ENCODE measurements around the gene GCM1.

GCM1 gene

DNA sequence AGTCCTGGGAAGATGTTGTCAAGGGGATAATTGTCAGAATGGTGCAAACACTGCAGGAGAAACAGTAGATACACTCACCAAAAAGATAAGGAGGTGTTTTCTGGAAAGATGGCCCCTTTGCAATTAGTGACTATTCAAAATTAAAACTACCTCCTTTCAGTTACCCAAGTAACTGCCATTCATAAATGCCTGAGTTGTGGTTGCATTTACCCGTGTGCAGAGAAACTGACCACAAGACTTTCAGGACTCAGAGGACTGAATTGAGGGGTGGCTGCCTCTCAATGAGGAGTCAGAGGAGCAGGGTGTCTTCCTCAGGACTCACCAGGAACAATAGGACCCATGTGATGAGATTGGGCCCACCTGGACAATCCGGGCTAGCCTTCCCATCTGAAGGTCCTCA, 39.0 kb downstream of the GCM1 start:
- DNase-seq (ENCODE audit: extremely low read depth in 1 of 2, low read depth in 1 of 2), result no peak

DNA sequence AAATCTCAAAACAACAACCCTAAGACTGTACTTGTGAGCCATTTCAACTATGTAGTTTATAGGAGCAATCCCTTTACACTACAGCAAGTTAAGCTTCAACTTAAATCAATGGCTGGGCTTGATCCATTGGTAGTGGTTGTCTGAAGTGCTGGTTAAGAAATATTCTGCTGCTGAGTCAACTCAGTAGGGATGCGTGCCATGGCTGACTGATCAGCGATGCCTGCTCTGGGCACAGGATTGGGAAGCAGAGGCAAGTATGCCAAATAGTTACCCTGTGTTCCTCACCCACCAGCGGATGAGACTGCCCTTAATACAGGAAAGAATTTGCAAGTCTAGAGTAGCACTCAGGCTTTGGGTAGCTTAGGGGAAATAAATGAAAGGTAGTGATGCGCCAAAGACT, 41.5 kb downstream of the GCM1 start:
- DNase-seq (ENCODE audit: extremely low read depth in 1 of 2, low read depth in 1 of 2), result no peak

DNA sequence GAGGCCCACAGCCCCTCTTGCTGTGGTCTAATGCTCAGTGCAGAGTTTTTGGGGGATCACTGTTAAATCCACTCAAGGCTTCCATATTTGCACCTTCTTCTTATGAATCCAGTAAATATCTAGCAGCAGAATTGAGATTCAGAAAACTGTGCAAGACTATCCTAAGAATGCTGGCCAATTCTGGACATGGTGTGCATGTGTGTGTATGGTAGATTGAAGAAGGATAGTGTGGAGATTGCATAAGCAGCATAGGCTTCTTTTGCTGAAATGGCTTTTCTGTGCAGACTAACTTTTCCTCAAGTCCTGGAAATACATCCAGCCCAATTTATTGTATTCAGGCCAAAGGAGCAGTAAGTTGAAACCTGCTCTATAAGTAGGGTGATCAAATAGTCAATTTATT, 43.7 kb downstream of the GCM1 start:
- no peak for DNase-seq (ENCODE audit: extremely low read depth in 1 of 2, low read depth in 1 of 2)

DNA sequence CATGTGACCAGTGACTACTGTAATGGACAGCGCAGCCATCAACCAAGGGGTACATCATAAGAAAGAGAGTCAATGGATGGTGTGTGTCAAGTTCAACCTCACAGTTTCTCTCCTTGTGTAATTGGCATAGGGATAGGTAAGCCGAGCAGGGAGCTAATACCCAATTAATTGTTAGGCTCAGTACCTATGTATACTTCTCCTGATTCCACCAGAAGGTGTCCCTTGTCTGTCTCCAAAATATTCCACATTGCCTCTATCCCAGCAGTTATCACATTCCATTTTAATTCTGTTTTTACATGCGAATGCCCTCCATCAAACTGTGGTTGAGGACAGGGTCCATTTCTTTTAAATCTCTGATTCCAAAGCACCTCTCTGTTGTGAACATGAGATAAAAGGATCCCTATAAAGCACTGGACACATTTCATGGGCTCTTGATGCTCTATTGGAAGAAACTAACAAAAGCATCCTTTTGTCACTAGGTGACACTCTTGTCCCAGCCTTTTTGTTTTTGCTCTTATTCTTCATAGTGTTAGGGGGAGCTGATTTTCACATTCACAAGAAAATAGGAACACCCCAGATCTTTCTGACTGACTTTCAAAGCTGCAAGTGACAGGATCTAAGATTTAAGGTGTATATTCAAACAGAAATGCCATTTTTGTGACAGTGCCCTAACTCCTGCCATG, 44.5 kb downstream of the GCM1 start:
- no peak for DNase-seq (ENCODE audit: extremely low read depth in 1 of 2, low read depth in 1 of 2)

DNA sequence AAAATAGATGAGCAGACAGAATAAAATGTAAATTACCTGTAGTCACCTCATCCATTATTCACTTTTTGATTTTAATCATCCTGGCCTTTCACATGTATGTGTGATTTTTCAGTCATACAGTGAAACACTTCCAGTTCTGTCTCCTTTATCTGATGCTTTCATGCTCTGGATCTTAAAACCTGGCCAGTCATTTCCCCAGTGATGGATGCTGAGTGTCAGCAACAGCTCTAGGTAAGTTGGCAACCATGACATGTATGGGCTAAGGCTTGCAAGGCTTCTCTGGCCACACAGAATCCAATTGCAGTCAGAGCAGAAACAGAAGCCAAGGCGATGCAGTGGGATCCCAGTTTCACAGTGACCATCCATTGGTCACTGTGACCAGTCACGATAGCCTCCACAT, 47.6 kb downstream of the GCM1 start:
- DNase-seq (ENCODE audit: extremely low read depth in 1 of 2, low read depth in 1 of 2), result no peak

DNA sequence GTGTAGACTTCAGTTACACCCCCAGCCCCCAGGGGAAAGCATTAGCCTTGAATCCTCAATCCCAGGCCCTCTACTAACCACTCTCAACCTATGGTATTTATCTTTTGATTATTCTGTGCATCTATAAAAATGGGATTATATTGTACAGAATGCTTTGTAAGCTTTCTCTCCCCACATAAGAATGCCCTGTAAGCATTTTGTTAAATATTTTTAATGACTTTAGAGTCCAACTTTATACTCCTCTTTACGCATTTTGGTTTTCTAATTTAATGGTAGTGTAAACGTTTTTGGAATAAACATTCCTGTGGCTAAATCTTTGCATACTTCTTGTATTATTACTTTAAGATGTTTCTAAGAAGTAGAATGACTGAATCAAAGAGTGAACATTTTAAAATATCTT, 48.1 kb downstream of the GCM1 start:
- DNase-seq (ENCODE audit: extremely low read depth in 1 of 2, low read depth in 1 of 2), result no peak

DNA sequence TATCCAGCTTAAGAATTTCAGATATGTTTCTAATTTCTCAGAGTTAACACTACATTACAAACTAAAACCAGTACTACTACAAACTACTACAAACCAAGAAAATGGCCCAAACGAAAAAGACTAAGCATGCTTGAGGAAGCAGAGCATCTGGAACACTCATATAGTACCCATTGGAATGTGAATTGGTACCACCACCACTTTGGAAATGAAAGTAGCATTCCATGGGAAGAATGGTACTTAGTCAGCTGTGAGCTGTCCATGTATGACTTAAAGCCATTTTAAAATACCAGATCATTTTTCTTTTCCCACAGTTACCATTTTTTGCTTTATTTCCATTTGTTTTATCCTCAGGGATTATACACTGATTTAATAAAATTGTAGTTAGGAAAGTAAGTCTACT, 52.9 kb downstream of the GCM1 start:
- DNase-seq (ENCODE audit: extremely low read depth in 1 of 2, low read depth in 1 of 2), result no peak

DNA sequence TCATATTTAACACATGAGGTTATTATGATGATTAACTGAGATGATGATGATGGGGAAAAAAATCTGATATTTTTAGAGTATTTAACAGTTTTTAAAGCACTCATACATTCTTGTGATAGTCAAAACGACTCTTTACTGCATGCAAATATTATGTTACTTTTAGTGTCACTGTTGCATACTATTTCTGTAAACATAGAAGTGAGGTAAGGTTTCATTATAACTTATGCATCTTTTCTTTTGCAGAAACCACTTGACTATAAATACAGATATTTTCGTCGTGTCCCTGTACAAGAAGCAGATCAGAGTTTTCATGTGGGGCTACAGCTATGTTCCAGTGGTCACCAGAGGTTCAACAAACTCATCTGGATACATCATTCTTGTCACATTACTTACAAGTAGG, 53.4 kb downstream of the GCM1 start:
- no peak for DNase-seq (ENCODE audit: extremely low read depth in 1 of 2, low read depth in 1 of 2)

DNA sequence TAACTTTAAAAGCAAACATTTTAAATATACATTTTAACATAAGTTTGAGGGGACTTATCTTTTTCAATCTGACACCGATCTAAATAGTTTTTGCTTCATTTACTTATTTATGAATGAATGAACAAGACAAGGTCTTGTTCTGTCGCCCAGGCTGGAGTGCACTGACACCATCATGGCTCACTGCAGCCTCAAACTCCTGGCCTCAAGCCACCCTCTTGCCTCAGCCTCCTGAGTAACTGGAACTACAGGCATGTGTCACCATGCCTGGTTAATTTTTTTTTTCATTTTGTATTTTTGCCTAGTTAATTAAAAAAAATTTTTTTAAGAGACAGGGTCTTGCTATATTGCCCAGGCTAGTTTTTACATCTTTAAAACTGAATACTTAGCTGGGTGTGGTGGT, 58.1 kb downstream of the GCM1 start:
- no peak for DNase-seq (ENCODE audit: extremely low read depth in 1 of 2, low read depth in 1 of 2)

DNA sequence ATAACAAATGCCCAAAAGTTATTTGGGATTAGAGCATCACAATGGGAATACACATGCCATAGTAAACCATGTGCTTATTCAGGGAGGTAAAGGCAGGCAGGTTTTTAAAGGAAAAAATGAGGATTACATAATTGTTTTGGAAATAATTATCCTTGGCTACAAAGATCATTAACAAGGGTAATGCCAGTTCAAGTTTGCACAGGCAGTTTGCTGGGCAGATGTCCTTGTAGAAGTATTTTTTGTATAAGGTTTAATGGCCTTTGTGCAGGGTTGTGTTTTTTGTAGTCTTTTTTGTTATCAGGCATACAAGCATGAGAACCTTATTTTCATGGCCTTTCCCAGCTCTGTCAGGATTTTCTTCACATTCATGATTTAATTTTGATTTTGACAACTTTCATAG, 58.7 kb downstream of the GCM1 start:
- no peak for DNase-seq (ENCODE audit: extremely low read depth in 1 of 2, low read depth in 1 of 2)

DNA sequence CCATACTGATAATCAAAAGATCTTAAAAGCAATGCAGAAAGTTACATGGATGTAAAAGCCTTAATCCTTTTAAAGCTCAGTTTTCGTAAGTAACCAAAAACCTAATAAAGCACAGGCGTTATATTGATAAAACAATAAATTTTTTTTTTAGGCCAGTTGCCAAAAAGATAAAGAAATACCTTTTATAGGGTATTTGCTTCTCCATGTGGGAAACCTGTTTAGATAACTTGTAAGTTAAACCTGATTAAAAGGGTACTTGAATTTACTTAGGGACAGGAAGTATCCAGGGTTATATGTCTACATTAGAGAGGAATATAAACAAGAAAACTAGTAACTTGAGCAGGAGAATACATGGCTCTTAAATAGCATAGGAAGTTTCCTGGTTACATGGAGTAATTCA, 62.3 kb downstream of the GCM1 start:
- no peak for DNase-seq (ENCODE audit: extremely low read depth in 1 of 2, low read depth in 1 of 2)

DNA sequence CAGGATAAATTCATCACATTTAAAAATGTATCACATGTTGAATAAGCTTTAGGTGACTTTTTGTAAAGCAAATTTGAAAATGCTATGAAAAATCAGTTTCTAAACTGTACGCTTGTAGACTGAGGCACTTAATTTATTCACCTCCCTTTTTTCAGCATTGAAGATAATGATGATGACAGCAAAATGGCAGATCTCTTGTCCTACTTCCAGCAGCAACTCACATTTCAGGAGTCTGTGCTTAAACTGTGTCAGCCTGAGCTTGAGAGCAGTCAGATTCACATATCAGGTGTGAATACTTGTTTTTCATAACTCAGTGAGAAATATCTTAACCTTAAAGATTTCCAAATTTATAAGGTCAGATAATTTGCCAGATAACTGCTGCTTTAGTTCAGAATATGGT, 67.8 kb downstream of the GCM1 start:
- no peak for DNase-seq (ENCODE audit: extremely low read depth in 1 of 2, low read depth in 1 of 2)

Data from activated CD8-positive, alpha-beta memory T cell treated with anti-CD3 and anti-CD28 coated beads for 1 hour (primary cell).